Central memory CD8-positive, alpha-beta T cell (primary cell): ENCODE measurements around the gene NCEH1.
"Not testable (repeated sequence)": the region's sequence is repeated elsewhere in the genome, so short reads cannot be mapped to it uniquely, and the experiment has no call there.

ENCODE experiments used
- ATAC-seq: fragments of 150-1000 bp; cut with Tn5 transposase; replicated peaks from 2 replicates; pipeline ENCODE4 v1.10.0; 2022; ENCODE audit warnings: mild to moderate bottlenecking, moderate FRiP score, moderate number of reproducible peaks; ENCODE audit not compliant: poor library complexity, severe bottlenecking; ENCODE audit errors: extremely low read depth
- DNase-seq, 2 donors: peaks; one replicate each; pipeline ENCODE4 v3.0.0; 2021; ENCODE audit warnings: low spot score in 2 of 2
- H3K27ac Mint-ChIP-seq: one replicate; pipeline ENCODE4 v1.8.0; 2022; ENCODE audit warnings: low read depth, mild to moderate bottlenecking, moderate library complexity, mixed read lengths
- H3K27me3 Mint-ChIP-seq: one replicate; pipeline ENCODE4 v1.8.0; 2022; ENCODE audit warnings: mixed read lengths
- H3K36me3 Mint-ChIP-seq: one replicate; pipeline ENCODE4 v1.8.0; 2022; ENCODE audit warnings: mild to moderate bottlenecking, moderate library complexity, mixed read lengths; ENCODE audit not compliant: insufficient read depth
- H3K4me1 Mint-ChIP-seq: one replicate; pipeline ENCODE4 v1.8.0; 2022; ENCODE audit warnings: mixed read lengths
- H3K4me3 Mint-ChIP-seq: one replicate; pipeline ENCODE4 v1.8.0; 2022; ENCODE audit warnings: mild to moderate bottlenecking, moderate library complexity, mixed read lengths
- H3K9me3 Mint-ChIP-seq: one replicate; pipeline ENCODE4 v1.8.0; 2022; ENCODE audit warnings: mixed read lengths

Gene NCEH1

GRCh38 chr3:172660421-172660820, 50.4 kb downstream of the NCEH1 start:
- H3K4me1 Mint-ChIP-seq = peaks cover 29% of the 10 kb centered on the region
- ATAC-seq, H3K9me3 Mint-ChIP-seq, DNase-seq, H3K4me3 Mint-ChIP-seq, H3K36me3 Mint-ChIP-seq, H3K27me3 Mint-ChIP-seq, H3K27ac Mint-ChIP-seq: not testable (repeated sequence)

GRCh38 chr3:172659246-172660002, 51.4 kb downstream of the NCEH1 start:
- Mint-ChIP-seq H3K27ac (peak overlapping the region; percentile 26), H3K4me3 (no peak overlapping the region), H3K4me1 (peaks cover 21% of the 10 kb centered on the region), H3K27me3 (no peaks in the 10 kb centered on the region), H3K36me3 (peaks cover 3% of the 10 kb centered on the region), H3K9me3 (no peaks in the 10 kb centered on the region)
- ATAC-seq (no peak), DNase-seq (no peak)

GRCh38 chr3:172658344-172659245, 52.3 kb downstream of the NCEH1 start:
- DNase-seq (no peak), ATAC-seq (no peak)
- peak overlapping the region; percentile 26 for H3K27ac Mint-ChIP-seq
- H3K9me3 Mint-ChIP-seq = no peaks in the 10 kb centered on the region
- peaks cover 3% of the 10 kb centered on the region for H3K36me3 Mint-ChIP-seq
- peaks cover 19% of the 10 kb centered on the region for H3K4me1 Mint-ChIP-seq
- no peak overlapping the region for H3K4me3 Mint-ChIP-seq
- H3K27me3 Mint-ChIP-seq = no peaks in the 10 kb centered on the region

- no peak for ATAC-seq
- Mint-ChIP-seq H3K27me3 (no peaks in the 10 kb centered on the region), H3K9me3 (no peaks in the 10 kb centered on the region)
Measured at GRCh38 chr3:172656602-172657001, 54.3 kb downstream of the NCEH1 start.

GRCh38 chr3:172655388-172655787, 55.5 kb downstream of the NCEH1 start:
- no peak overlapping the region for H3K27ac Mint-ChIP-seq
- H3K27me3 Mint-ChIP-seq = no peaks in the 10 kb centered on the region
- peaks cover 6% of the 10 kb centered on the region for H3K4me1 Mint-ChIP-seq
- H3K4me3 Mint-ChIP-seq = no peak overlapping the region
- DNase-seq (no peak), ATAC-seq (no peak)
- H3K9me3 Mint-ChIP-seq = no peaks in the 10 kb centered on the region
- no peaks in the 10 kb centered on the region for H3K36me3 Mint-ChIP-seq

More at GRCh38 chr3:172656602-172657001, 54.3 kb downstream of the NCEH1 start:
- Mint-ChIP-seq H3K36me3 (no peaks in the 10 kb centered on the region), H3K27ac (no peak overlapping the region), H3K4me3 (no peak overlapping the region), H3K4me1 (peaks cover 17% of the 10 kb centered on the region)
- no peak for DNase-seq

GRCh38 chr3:172654470-172654869, 56.4 kb downstream of the NCEH1 start:
- H3K36me3 Mint-ChIP-seq = no peaks in the 10 kb centered on the region
- H3K27me3 Mint-ChIP-seq = no peaks in the 10 kb centered on the region
- H3K27ac Mint-ChIP-seq = no peak overlapping the region

GRCh38 chr3:172653004-172653572, 57.8 kb downstream of the NCEH1 start:
- H3K27ac Mint-ChIP-seq = no peak overlapping the region
- H3K36me3 Mint-ChIP-seq = no peaks in the 10 kb centered on the region
- H3K9me3 Mint-ChIP-seq = no peaks in the 10 kb centered on the region
- H3K4me1 Mint-ChIP-seq = peaks cover 5% of the 10 kb centered on the region
- H3K4me3 Mint-ChIP-seq = no peak overlapping the region
- ATAC-seq = no peak
- no peak for DNase-seq
- no peaks in the 10 kb centered on the region for H3K27me3 Mint-ChIP-seq

More at GRCh38 chr3:172654470-172654869, 56.4 kb downstream of the NCEH1 start:
- DNase-seq (no peak), ATAC-seq (no peak)
- Mint-ChIP-seq H3K4me1 (peaks cover 5% of the 10 kb centered on the region), H3K9me3 (no peaks in the 10 kb centered on the region), H3K4me3 (no peak overlapping the region)

- no peak overlapping the region for H3K4me3 Mint-ChIP-seq
- H3K27ac Mint-ChIP-seq = no peak overlapping the region
- ATAC-seq = no peak
- H3K4me1 Mint-ChIP-seq = peaks cover 5% of the 10 kb centered on the region
- no peaks in the 10 kb centered on the region for H3K9me3 Mint-ChIP-seq
- no peaks in the 10 kb centered on the region for H3K27me3 Mint-ChIP-seq
- DNase-seq = no peak
- no peaks in the 10 kb centered on the region for H3K36me3 Mint-ChIP-seq
Measured at GRCh38 chr3:172651936-172652625, 58.8 kb downstream of the NCEH1 start.

- Mint-ChIP-seq H3K4me1 (peaks cover 5% of the 10 kb centered on the region), H3K27ac (no peak overlapping the region), H3K36me3 (no peaks in the 10 kb centered on the region), H3K4me3 (no peak overlapping the region), H3K9me3 (no peaks in the 10 kb centered on the region), H3K27me3 (no peaks in the 10 kb centered on the region)
- no peak for DNase-seq
- no peak for ATAC-seq
Measured at GRCh38 chr3:172649987-172650386, 60.9 kb downstream of the NCEH1 start.

- H3K27me3 Mint-ChIP-seq = no peaks in the 10 kb centered on the region
- H3K9me3 Mint-ChIP-seq = no peaks in the 10 kb centered on the region
- peaks cover 5% of the 10 kb centered on the region for H3K4me1 Mint-ChIP-seq
- no peak overlapping the region for H3K27ac Mint-ChIP-seq
- peaks cover 1% of the 10 kb centered on the region for H3K36me3 Mint-ChIP-seq
- no peak for ATAC-seq
- H3K4me3 Mint-ChIP-seq = no peak overlapping the region
- DNase-seq = no peak
Measured at GRCh38 chr3:172648747-172649146, 62.1 kb downstream of the NCEH1 start.

- Mint-ChIP-seq H3K4me3 (no peak overlapping the region), H3K36me3 (peaks cover 2% of the 10 kb centered on the region), H3K27ac (no peak overlapping the region), H3K27me3 (no peaks in the 10 kb centered on the region), H3K9me3 (no peaks in the 10 kb centered on the region), H3K4me1 (no peaks in the 10 kb centered on the region)
- DNase-seq (no peak), ATAC-seq (no peak)
Measured at GRCh38 chr3:172647823-172648222, 63.0 kb downstream of the NCEH1 start.

GRCh38 chr3:172647080-172647479, 63.8 kb downstream of the NCEH1 start:
- no peaks in the 10 kb centered on the region for H3K4me1 Mint-ChIP-seq
- no peak overlapping the region for H3K4me3 Mint-ChIP-seq
- no peak for DNase-seq
- no peaks in the 10 kb centered on the region for H3K27me3 Mint-ChIP-seq
- peaks cover 2% of the 10 kb centered on the region for H3K36me3 Mint-ChIP-seq
- ATAC-seq = no peak
- H3K9me3 Mint-ChIP-seq = no peaks in the 10 kb centered on the region
- no peak overlapping the region for H3K27ac Mint-ChIP-seq
